Measurements from ENCODE around the gene TAOK1.
A peak's percentile ranks its signal among the peaks of the same experiment; 100 is the strongest.

TAOK1 gene

GRCh38 chr17:29409963-29410362 is 19.8 kb downstream of the TAOK1 start:
- Histone ChIP-seq H3K4me2 (ENCODE audit: low read depth, low read length, poor library complexity, severe bottlenecking) (no peak overlapping the region), H3K4me1 (ENCODE audit: insufficient read depth, low read length, poor library complexity, severe bottlenecking) (peaks cover 6% of the 10 kb centered on the region), H3K9me3 (ENCODE audit: insufficient read depth, low read depth, low read length) (no peaks in the 10 kb centered on the region), H3F3A (ENCODE audit: low read depth) (no peaks in the 10 kb centered on the region), H3K36me3 (ENCODE audit: insufficient read depth, low read length) (peaks cover 25% of the 10 kb centered on the region; the same call in 1 of the 2 replicates), H3K9me2 (replicated peaks; ENCODE audit: low read depth, low read length) (no peaks in the 10 kb centered on the region), H3K9ac (ENCODE audit: low read depth, low read length, poor library complexity, severe bottlenecking) (no peak overlapping the region), H3K4me3 (ENCODE audit: low read length, poor library complexity, severe bottlenecking) (no peak overlapping the region), H3K79me2 (ENCODE audit: insufficient read depth, low read length) (peaks cover 96% of the 10 kb centered on the region), H3K27me3 (ENCODE audit: insufficient read depth, low read length, poor library complexity, severe bottlenecking) (no peaks in the 10 kb centered on the region), H4K20me1 (ENCODE audit: insufficient read depth, low read length, poor library complexity, severe bottlenecking) (peaks cover 48% of the 10 kb centered on the region), H2AFZ (ENCODE audit: low read length) (no peak overlapping the region)
- TF ChIP-seq EZH2phosphoT487 (IDR thresholded peaks at IDR 0.05; ENCODE audit: borderline replicate concordance): no peak
- TF ChIP-seq, protein P1, sequence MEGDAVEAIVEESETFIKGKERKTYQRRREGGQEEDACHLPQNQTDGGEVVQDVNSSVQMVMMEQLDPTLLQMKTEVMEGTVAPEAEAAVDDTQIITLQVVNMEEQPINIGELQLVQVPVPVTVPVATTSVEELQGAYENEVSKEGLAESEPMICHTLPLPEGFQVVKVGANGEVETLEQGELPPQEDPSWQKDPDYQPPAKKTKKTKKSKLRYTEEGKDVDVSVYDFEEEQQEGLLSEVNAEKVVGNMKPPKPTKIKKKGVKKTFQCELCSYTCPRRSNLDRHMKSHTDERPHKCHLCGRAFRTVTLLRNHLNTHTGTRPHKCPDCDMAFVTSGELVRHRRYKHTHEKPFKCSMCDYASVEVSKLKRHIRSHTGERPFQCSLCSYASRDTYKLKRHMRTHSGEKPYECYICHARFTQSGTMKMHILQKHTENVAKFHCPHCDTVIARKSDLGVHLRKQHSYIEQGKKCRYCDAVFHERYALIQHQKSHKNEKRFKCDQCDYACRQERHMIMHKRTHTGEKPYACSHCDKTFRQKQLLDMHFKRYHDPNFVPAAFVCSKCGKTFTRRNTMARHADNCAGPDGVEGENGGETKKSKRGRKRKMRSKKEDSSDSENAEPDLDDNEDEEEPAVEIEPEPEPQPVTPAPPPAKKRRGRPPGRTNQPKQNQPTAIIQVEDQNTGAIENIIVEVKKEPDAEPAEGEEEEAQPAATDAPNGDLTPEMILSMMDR (conservative IDR thresholded peaks at IDR 0.05; ENCODE audit: low read length): no peak

- no peaks in the 10 kb centered on the region for H3F3A ChIP-seq (ENCODE audit: low read depth)
- H3K4me1 ChIP-seq (ENCODE audit: insufficient read depth, low read length, poor library complexity, severe bottlenecking): peaks cover 6% of the 10 kb centered on the region
- no peaks in the 10 kb centered on the region for H3K27me3 ChIP-seq (ENCODE audit: insufficient read depth, low read length, poor library complexity, severe bottlenecking)
- no peak overlapping the region for H3K4me3 ChIP-seq (ENCODE audit: low read length, poor library complexity, severe bottlenecking)
- H3K36me3 ChIP-seq (ENCODE audit: insufficient read depth, low read length): 0 out of 2 replicates have a peak, but pooled peaks cover 12% of the 10 kb centered on the region
- H3K4me2 ChIP-seq (ENCODE audit: low read depth, low read length, poor library complexity, severe bottlenecking): peak overlapping the region; percentile 1
- peaks cover 96% of the 10 kb centered on the region for H3K79me2 ChIP-seq (ENCODE audit: insufficient read depth, low read length)
- H3K9ac ChIP-seq (ENCODE audit: low read depth, low read length, poor library complexity, severe bottlenecking): no peak overlapping the region
- H3K9me2 ChIP-seq (replicated peaks; ENCODE audit: low read depth, low read length): no peaks in the 10 kb centered on the region
- no peak overlapping the region for H2AFZ ChIP-seq (ENCODE audit: low read length)
- TF ChIP-seq, protein P1 (conservative IDR thresholded peaks at IDR 0.05; ENCODE audit: low read length): no peak
- no peak for TF ChIP-seq EZH2phosphoT487 (IDR thresholded peaks at IDR 0.05; ENCODE audit: borderline replicate concordance)
- H4K20me1 ChIP-seq (ENCODE audit: insufficient read depth, low read length, poor library complexity, severe bottlenecking): peaks cover 54% of the 10 kb centered on the region
- H3K9me3 ChIP-seq (ENCODE audit: insufficient read depth, low read depth, low read length): no peaks in the 10 kb centered on the region
Measured at GRCh38 chr17:29412780-29413565, 22.8 kb downstream of the TAOK1 start.

GRCh38 chr17:29420128-29420527 is 30.0 kb downstream of the TAOK1 start:
- Histone ChIP-seq H3K4me1 (ENCODE audit: insufficient read depth, low read length, poor library complexity, severe bottlenecking) (no peaks in the 10 kb centered on the region), H3F3A (ENCODE audit: low read depth) (no peaks in the 10 kb centered on the region), H3K9me3 (ENCODE audit: insufficient read depth, low read depth, low read length) (no peaks in the 10 kb centered on the region), H3K36me3 (ENCODE audit: insufficient read depth, low read length) (peaks cover 16% of the 10 kb centered on the region; the same call in 1 of the 2 replicates), H3K9ac (ENCODE audit: low read depth, low read length, poor library complexity, severe bottlenecking) (no peak overlapping the region), H3K9me2 (replicated peaks; ENCODE audit: low read depth, low read length) (no peaks in the 10 kb centered on the region), H3K4me3 (ENCODE audit: low read length, poor library complexity, severe bottlenecking) (no peak overlapping the region), H3K27me3 (ENCODE audit: insufficient read depth, low read length, poor library complexity, severe bottlenecking) (no peaks in the 10 kb centered on the region), H4K20me1 (ENCODE audit: insufficient read depth, low read length, poor library complexity, severe bottlenecking) (peaks cover 36% of the 10 kb centered on the region), H3K79me2 (ENCODE audit: insufficient read depth, low read length) (peaks cover 97% of the 10 kb centered on the region), H3K4me2 (ENCODE audit: low read depth, low read length, poor library complexity, severe bottlenecking) (no peak overlapping the region), H2AFZ (ENCODE audit: low read length) (no peak overlapping the region)
- TF ChIP-seq EZH2phosphoT487 (IDR thresholded peaks at IDR 0.05; ENCODE audit: borderline replicate concordance): no peak
- TF ChIP-seq, protein P1 (conservative IDR thresholded peaks at IDR 0.05; ENCODE audit: low read length): no peak
